ENCODE data around the gene SETD1B.

GRCh38 chr12:121779422-121779895, 24.4 kb upstream of the SETD1B start:
- TF ChIP-seq CTCF (IDR thresholded peaks at IDR 0.05; ENCODE audit: low read depth, low read length, poor library complexity, severe bottlenecking), result no peak
- TF ChIP-seq EZH2phosphoT487 (IDR thresholded peaks at IDR 0.05; ENCODE audit: borderline replicate concordance, low read length), result no peak

Measured in DOHH2 (cell line).